ENCODE results near the gene MXD1.

DNA sequence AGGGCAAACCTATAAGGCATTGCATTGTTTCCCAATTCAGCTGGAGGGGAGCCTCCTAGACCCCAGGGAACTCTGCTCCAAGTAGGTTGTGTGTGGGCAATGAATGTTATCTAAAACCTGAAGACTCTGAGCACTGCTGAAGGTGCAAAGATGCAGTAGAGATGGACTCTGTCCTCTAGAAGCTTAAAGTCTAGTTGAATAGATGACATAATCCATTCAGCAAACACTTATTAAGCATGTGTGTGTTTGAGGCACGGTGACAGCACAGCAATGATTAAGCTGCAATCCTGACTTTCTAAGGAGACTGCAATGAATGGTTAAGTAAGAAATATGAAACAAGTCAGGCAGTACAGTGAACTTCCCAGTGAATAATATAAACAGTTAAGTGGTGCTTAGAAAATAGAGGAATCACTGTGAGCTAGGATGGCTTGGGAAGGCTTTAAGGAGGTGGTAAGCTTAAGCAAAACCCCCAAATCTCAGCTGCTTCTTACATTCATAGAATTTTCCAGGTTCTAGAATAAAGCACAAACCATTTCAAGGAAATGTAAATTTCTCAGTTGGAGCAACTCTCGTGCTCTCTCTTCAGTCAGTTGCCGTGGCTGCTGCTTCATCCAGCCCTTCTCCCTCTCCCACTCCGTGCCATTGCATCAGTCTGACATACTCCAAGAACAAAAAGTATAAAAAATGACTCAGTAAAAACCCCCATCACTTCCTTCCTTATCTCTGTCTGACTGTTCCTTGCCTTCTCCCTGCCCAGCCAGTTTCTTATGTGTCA, 19.1 kb downstream of the MXD1 start:
- TF ChIP-seq, protein P1, sequence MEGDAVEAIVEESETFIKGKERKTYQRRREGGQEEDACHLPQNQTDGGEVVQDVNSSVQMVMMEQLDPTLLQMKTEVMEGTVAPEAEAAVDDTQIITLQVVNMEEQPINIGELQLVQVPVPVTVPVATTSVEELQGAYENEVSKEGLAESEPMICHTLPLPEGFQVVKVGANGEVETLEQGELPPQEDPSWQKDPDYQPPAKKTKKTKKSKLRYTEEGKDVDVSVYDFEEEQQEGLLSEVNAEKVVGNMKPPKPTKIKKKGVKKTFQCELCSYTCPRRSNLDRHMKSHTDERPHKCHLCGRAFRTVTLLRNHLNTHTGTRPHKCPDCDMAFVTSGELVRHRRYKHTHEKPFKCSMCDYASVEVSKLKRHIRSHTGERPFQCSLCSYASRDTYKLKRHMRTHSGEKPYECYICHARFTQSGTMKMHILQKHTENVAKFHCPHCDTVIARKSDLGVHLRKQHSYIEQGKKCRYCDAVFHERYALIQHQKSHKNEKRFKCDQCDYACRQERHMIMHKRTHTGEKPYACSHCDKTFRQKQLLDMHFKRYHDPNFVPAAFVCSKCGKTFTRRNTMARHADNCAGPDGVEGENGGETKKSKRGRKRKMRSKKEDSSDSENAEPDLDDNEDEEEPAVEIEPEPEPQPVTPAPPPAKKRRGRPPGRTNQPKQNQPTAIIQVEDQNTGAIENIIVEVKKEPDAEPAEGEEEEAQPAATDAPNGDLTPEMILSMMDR (conservative IDR thresholded peaks at IDR 0.05; ENCODE audit: low read depth in 2 of 2): no peak
- TF ChIP-seq EZH2phosphoT487 (IDR thresholded peaks at IDR 0.05; ENCODE audit: unreplicated experiment) (no peak), EZH2 (IDR thresholded peaks at IDR 0.05; ENCODE audit: low read depth, unreplicated experiment) (no peak), POLR2AphosphoS5 (IDR thresholded peaks at IDR 0.05; ENCODE audit: low read depth) (no peak)
- TF ChIP-seq, protein P2, sequence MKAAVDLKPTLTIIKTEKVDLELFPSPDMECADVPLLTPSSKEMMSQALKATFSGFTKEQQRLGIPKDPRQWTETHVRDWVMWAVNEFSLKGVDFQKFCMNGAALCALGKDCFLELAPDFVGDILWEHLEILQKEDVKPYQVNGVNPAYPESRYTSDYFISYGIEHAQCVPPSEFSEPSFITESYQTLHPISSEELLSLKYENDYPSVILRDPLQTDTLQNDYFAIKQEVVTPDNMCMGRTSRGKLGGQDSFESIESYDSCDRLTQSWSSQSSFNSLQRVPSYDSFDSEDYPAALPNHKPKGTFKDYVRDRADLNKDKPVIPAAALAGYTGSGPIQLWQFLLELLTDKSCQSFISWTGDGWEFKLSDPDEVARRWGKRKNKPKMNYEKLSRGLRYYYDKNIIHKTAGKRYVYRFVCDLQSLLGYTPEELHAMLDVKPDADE (IDR thresholded peaks at IDR 0.05): no peak
- TF ChIP-seq, protein P3, sequence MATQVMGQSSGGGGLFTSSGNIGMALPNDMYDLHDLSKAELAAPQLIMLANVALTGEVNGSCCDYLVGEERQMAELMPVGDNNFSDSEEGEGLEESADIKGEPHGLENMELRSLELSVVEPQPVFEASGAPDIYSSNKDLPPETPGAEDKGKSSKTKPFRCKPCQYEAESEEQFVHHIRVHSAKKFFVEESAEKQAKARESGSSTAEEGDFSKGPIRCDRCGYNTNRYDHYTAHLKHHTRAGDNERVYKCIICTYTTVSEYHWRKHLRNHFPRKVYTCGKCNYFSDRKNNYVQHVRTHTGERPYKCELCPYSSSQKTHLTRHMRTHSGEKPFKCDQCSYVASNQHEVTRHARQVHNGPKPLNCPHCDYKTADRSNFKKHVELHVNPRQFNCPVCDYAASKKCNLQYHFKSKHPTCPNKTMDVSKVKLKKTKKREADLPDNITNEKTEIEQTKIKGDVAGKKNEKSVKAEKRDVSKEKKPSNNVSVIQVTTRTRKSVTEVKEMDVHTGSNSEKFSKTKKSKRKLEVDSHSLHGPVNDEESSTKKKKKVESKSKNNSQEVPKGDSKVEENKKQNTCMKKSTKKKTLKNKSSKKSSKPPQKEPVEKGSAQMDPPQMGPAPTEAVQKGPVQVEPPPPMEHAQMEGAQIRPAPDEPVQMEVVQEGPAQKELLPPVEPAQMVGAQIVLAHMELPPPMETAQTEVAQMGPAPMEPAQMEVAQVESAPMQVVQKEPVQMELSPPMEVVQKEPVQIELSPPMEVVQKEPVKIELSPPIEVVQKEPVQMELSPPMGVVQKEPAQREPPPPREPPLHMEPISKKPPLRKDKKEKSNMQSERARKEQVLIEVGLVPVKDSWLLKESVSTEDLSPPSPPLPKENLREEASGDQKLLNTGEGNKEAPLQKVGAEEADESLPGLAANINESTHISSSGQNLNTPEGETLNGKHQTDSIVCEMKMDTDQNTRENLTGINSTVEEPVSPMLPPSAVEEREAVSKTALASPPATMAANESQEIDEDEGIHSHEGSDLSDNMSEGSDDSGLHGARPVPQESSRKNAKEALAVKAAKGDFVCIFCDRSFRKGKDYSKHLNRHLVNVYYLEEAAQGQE (IDR thresholded peaks at IDR 0.05; ENCODE audit: unreplicated experiment): no peak

All from GM23338 (cell line).